T-helper 1 cell treated with Interleukin-12 subunit alpha and Interleukin-12 subunit beta and Interleukin-4 antibody, amounts not matched to agents 30 μg/mL and 1 μg/mL, for 36 hours (primary cell): ENCODE results near the gene PSMB2.

ENCODE experiments used
- H3K27ac Mint-ChIP-seq: one replicate; pipeline ENCODE4 v1.8.0; 2021; ENCODE audit warnings: mild to moderate bottlenecking, mixed read lengths
- H3K27me3 Mint-ChIP-seq: one replicate; pipeline ENCODE4 v1.8.0; 2021; ENCODE audit warnings: low read depth, mixed read lengths
- H3K36me3 Mint-ChIP-seq: one replicate; pipeline ENCODE4 v1.8.0; 2021; ENCODE audit warnings: low read depth, mixed read lengths
- H3K4me1 Mint-ChIP-seq: one replicate; pipeline ENCODE4 v1.8.0; 2021; ENCODE audit warnings: low read depth, mixed read lengths
- H3K4me3 Mint-ChIP-seq: one replicate; pipeline ENCODE4 v1.8.0; 2021; ENCODE audit warnings: mild to moderate bottlenecking, moderate library complexity, mixed read lengths
- H3K9me3 Mint-ChIP-seq: one replicate; pipeline ENCODE4 v1.8.0; 2021; ENCODE audit warnings: mixed read lengths

Gene PSMB2

DNA sequence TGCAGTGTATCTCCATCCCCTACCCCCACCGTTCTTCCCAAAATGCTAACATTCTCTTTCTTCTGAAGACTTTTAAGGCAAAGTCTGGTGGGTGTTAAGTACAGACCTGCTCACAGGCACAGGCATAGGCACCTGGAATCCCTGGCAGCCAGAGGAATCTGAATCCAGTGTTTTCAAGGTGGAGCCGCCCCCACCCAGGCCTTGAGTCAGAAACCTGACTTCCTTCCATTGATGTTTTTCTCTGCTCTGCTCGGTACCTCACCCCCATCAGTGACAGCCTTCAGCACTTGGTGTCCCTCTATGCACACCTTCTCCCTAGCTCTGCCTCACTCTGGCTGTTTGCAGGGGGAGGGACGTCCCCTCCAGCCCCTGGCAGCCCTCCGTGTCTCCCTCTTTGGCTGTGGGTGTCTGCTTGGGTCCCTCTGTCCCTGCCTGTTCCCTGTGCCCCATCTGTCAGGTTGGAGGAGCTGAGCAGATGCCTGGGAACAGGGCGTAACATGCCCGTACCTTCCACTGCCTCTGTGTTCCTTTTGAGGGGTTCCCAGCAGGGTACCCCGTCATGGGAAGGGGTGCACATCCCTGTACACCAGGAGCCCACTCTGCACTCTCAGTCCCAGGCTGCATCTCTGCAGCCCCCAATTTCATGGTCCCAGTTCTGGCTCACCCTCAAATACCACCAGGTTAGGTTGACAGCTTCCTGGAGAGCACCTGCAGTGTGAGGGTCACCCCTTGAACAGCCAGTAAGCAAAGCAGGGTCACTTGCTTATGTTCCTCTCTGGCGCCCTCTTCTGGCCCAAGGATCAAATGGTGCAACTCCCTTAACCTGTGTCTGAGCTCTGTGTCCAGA, 77.1 kb downstream of the PSMB2 start:
- H3K4me3 Mint-ChIP-seq: peak overlapping the region; percentile 45
- peaks cover 40% of the 10 kb centered on the region for H3K4me1 Mint-ChIP-seq
- no peaks in the 10 kb centered on the region for H3K27me3 Mint-ChIP-seq
- H3K36me3 Mint-ChIP-seq: peaks cover 35% of the 10 kb centered on the region
- no peak overlapping the region for H3K27ac Mint-ChIP-seq
- no peaks in the 10 kb centered on the region for H3K9me3 Mint-ChIP-seq

GRCh38 chr1:35563166-35563565, 78.2 kb downstream of the PSMB2 start:
- peaks cover 36% of the 10 kb centered on the region for H3K36me3 Mint-ChIP-seq
- peak overlapping the region; percentile 63 for H3K27ac Mint-ChIP-seq
- H3K27me3 Mint-ChIP-seq: no peaks in the 10 kb centered on the region
- H3K4me3 Mint-ChIP-seq: peak overlapping the region; percentile 59
- H3K4me1 Mint-ChIP-seq: peaks cover 36% of the 10 kb centered on the region
- no peaks in the 10 kb centered on the region for H3K9me3 Mint-ChIP-seq

DNA sequence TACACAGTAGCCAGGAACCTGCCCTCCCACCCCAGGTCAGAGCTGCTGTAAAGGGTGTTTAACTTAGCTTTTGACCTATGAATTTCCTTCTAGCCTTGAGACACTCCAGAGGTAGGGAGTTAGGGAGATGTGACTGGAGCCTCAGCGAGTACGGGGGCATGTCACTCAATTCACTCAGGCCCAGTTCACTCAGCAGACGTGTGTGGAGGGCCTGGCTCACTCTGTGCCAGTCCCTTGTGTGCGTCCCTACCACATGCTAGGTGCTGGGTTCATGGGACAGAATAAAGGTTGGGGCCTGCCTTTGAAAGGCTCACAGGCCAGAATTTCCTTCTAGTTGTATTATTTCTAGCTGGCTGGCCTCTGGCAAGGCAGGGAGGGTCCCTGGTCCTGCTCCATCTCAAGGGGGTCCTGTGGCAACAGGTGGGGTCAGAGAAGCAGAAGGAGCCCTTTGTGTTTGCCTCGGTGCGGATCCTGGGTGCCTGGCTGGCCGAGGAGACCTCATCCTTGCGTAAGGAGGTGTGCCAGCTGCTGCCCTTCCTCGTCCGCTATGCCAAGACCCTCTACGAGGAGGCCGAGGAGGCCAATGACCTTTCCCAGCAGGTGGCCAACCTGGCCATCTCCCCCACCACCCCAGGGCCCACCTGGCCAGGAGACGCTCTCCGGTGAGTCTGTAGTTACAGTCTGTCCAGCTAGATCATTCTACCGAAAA, 79.2 kb downstream of the PSMB2 start:
- Mint-ChIP-seq H3K36me3 (peaks cover 36% of the 10 kb centered on the region), H3K9me3 (no peaks in the 10 kb centered on the region), H3K4me1 (peaks cover 39% of the 10 kb centered on the region), H3K4me3 (peak overlapping the region; percentile 69), H3K27me3 (no peaks in the 10 kb centered on the region), H3K27ac (no peak overlapping the region)

- Mint-ChIP-seq H3K36me3 (peaks cover 34% of the 10 kb centered on the region), H3K27ac (no peak overlapping the region), H3K27me3 (no peaks in the 10 kb centered on the region), H3K4me1 (peaks cover 41% of the 10 kb centered on the region), H3K4me3 (peak overlapping the region; percentile 69), H3K9me3 (no peaks in the 10 kb centered on the region)
Measured at GRCh38 chr1:35561297-35561971, 79.9 kb downstream of the PSMB2 start.

DNA sequence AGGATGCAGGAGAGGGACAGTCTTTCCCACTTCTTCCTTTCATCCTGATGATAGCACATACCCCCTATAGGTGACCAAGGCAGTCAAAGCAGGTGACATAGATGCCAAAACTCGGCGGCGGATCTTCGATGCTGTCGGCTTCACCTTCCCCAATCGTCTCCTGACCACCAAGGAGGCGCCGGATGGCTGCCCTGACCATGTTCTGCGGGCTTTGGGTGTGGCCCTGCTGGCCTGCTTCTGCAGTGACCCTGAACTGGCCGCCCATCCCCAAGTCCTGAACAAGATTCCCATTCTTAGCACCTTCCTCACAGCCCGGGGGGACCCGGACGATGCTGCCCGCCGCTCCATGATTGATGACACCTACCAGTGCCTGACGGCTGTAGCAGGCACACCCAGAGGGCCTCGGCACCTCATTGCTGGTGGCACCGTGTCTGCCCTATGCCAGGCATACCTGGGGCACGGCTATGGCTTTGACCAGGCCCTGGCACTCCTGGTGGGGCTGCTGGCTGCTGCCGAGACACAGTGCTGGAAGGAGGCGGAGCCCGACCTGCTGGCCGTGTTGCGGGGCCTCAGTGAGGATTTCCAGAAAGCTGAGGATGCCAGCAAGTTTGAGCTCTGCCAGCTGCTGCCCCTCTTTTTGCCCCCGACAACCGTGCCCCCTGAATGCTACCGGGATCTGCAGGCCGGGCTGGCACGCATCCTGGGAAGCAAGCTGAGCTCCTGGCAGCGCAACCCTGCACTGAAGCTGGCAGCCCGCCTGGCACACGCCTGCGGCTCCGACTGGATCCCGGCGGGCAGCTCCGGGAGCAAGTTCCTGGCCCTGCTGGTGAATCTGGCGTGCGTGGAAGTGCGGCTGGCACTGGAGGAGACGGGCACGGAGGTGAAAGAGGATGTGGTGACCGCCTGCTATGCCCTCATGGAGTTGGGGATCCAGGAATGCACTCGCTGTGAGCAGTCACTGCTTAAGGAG, 80.8 kb downstream of the PSMB2 start:
- Mint-ChIP-seq H3K27ac (no peak overlapping the region), H3K36me3 (peaks cover 37% of the 10 kb centered on the region), H3K4me3 (peak overlapping the region; percentile 69), H3K4me1 (peaks cover 50% of the 10 kb centered on the region), H3K9me3 (no peaks in the 10 kb centered on the region), H3K27me3 (no peaks in the 10 kb centered on the region)

DNA sequence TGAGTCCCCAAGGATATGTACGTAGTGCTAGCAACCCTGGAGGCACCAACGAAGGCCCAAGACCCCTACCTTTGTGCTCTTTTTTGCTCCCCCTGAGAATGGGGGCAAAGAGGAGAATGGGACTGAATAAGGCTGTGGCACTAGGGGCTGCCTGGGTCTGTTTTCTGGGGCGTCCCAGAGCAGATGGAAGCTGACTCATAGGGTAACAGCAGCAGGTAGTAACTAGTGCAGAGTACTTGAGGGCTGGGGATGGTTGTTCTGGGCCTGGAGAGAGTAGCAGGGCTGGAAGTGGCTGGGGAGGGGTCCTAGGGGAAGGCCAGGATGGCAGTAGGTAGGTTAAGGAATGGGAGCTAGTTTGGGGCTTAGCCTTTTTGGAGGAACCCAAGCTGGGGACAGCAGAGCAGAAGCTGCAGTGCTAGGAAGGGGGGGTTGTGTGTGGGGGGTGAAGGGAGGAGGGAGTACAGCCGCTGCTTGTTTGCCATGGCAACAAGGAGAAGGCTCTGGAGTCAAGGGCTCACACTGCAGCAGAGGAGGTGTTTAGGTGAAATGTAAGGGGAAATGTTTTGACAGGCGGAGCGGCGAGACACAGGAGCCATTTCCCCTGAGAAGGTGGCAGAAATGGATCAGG, 81.9 kb downstream of the PSMB2 start:
- H3K4me3 Mint-ChIP-seq: peak overlapping the region; percentile 64

DNA sequence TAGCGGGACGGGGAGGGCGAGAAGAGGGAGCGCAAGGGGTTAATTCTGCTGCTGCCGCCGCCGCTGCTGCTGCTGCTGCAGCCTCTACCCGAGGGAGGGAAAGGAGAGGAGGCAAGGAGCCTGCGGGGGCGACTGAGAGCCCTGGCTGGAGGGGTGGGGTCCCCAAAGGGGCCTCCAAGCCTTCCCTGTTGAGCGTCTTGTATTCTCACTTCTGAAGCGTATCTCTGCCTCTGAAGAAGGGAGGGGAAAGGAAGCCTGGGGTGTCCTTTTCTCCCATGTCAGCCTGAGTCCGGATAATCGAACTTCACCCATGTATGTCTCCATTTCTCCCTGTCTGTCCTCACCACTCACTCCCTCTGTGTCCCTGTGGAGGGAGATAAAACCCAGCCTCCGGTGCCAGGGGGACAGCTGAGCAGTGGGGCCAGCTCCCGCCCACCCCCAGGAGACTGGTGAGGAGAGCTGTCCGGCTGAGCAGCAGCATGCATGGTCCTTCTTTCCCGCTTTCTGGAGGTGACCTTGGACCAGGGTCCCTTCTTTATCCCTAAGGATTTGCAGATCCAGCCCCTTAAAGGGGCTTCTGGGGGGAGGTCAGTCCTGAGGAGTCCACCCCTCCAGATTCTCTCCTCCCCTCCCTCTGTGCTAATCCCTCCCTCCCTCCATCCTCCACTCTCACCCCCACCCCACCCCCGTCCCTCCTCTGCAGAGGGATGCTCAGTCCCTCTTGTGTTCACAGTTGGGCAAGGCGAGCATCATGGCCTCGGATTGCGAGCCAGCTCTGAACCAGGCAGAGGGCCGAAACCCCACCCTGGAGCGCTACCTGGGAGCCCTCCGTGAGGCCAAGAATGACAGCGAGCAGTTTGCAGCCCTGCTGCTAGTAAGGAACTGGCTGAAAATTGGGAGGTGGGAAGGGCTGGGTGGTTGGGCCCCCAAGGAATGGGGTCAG, 82.7 kb downstream of the PSMB2 start:
- Mint-ChIP-seq H3K27me3 (no peaks in the 10 kb centered on the region), H3K27ac (peak overlapping the region; percentile 98), H3K4me1 (peaks cover 53% of the 10 kb centered on the region), H3K36me3 (peaks cover 33% of the 10 kb centered on the region), H3K9me3 (no peaks in the 10 kb centered on the region), H3K4me3 (peak overlapping the region; percentile 98)

More for the DNA sequence above, 81.9 kb downstream of the PSMB2 start:
- Mint-ChIP-seq H3K27me3 (no peaks in the 10 kb centered on the region), H3K4me1 (peaks cover 56% of the 10 kb centered on the region), H3K27ac (peak overlapping the region; percentile 51), H3K36me3 (peaks cover 36% of the 10 kb centered on the region), H3K9me3 (no peaks in the 10 kb centered on the region)

DNA sequence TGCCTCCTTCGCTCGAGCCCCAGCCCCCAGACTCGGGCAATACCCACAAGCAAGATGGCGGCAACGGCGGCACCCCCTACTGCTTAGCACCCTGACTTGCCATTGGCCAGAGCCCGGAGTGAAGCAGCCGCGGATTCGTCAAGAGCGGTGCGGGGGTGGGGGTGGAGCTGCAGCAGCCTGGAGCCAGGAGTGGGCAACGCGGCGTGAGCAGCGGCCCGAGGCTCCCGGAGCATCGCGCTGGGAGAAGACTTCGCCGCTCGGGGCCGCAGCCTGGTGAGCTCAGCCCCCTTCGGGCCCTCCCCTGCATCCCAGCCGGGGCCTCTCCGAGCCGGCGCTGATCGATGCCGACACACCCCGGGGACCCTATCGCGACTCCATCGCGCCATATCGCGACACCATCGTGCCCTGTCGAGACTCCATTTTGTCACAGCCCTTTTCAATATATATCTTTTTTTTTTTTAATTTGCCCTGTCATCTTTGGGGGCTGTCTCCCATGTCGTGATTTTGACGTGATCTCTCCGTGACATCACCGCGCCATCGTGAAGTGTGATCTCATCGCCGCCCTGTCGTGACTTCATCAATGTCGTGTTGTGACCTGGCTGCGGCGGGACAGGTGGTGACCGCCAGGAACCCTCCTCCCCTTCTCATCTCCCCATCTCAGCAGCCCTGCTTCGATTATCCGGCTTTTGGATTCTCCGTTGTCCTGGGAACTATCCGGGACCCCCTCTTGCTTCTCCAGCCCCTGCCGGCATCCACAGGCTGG, 83.5 kb downstream of the PSMB2 start, which contains the start of gene NCDN:
Gene NCDN (plus strand): TSS at position 189 of the 763 bp plus-strand sequence. CDS start 392 bp downstream, at position 581.
- Mint-ChIP-seq H3K9me3 (no peaks in the 10 kb centered on the region), H3K36me3 (peaks cover 34% of the 10 kb centered on the region), H3K4me1 (peaks cover 54% of the 10 kb centered on the region), H3K4me3 (peak within 1 kb of the TSS; percentile 98), H3K27ac (peak within 1 kb of the TSS; percentile 98), H3K27me3 (no peaks in the 10 kb centered on the region)

DNA sequence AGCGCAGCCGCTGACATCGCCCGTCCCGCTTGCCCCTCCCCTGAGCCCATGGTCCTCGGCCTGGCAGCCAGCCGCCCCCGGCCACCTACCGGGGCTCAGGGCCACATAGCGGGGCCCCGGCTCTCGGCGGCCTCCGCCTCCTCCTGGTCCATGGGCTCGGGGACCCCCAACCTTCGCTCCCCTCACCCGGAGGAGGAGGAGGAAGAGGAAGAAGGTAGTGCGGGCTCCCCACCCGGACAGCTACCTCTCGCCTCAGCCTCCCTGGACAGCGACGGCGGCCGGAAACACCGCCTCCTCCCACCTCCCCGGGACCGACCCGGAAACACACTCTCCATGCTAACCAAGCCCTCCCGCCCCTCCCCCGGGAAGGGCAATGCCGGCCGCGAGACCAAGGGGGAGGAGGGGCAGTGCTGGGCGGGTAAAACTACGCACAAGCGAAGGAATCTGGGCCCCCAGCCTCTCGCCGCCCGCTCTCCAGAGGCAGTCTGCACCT, 84.2 kb downstream of the PSMB2 start, which contains the start of gene KIAA0319L:
Gene KIAA0319L (minus strand): TSS at position 286 of the 493 bp plus-strand sequence. CDS start 2,912 bp downstream, outside the sequence.
- peaks cover 56% of the 10 kb centered on the region for H3K4me1 Mint-ChIP-seq
- H3K36me3 Mint-ChIP-seq: peaks cover 34% of the 10 kb centered on the region
- H3K27ac Mint-ChIP-seq: peak within 1 kb of the TSS; percentile 98
- no peaks in the 10 kb centered on the region for H3K9me3 Mint-ChIP-seq
- no peaks in the 10 kb centered on the region for H3K27me3 Mint-ChIP-seq
- peak within 1 kb of the TSS; percentile 98 for H3K4me3 Mint-ChIP-seq

DNA sequence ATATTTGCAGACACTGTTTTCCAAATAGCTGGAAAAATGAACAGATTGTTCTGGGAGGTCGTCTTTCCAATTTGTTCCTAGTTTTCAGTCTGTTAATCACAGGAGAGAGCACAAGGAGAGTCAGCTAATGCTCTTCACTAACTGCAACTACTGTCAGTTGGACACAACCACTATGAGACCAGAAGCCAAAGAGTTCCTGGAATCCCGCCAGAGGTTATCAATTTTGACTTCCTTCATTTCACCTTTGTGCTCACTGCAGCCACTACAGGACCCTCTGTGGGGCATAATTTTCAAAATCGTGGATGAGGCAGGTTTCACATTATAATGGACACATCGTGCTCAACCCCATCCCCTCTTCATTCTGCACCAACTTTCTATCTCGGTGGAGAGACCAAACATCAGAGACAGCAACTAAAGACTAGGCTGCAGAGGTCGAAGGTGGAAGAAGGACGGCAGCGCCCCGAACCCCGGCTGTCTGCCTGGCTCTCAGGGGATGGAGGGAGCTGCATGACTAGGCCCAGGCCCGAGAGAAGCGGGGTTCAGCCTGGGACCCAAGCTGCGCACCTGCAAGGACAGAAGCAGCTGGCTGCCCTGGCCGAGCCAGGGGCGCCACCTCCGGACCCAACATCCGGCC, 84.7 kb downstream of the PSMB2 start:
- H3K4me1 Mint-ChIP-seq: peaks cover 51% of the 10 kb centered on the region

DNA sequence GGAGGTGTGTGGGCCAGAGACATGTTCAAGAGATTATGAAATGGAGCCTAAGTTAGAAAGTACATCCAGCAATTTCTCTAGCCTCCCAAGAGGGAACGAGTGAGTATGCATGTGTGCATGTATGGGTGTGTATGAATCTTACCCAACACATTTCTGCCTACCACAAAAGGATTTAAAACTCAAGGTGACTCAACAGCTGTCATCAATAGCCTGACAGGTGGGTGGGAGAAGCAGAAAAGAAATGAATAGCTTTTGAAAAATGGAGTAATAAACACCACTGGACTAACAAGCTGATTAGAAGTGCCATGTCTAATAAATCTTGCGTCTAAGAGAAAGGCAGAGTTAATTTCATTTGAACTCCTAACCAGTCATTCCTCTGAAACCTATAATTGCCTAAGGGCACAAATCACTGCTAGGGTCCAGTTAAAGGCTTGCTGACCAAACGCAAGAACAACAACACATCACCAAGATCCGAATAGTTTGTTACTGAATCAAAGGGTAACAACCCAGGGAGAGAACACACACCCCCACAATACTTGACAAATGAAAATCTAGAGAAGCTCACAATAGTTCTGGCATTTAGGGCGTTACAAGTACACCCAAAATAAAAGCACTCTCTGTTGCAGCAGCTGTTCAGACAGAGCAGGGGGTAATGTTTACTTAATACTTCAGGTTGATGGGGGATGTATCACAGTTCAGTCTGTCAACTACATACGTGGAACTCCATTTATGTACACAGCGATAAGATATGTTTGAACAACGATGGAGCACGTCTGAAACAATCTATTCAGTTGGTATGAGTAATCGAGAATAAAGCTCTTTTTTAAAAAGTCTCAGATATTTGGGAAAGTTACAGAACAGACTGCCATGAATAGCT, 85.5 kb downstream of the PSMB2 start:
- Mint-ChIP-seq H3K36me3 (peaks cover 32% of the 10 kb centered on the region), H3K27ac (peak overlapping the region; percentile 80), H3K4me3 (peak overlapping the region; percentile 98), H3K27me3 (no peaks in the 10 kb centered on the region), H3K4me1 (peaks cover 48% of the 10 kb centered on the region), H3K9me3 (no peaks in the 10 kb centered on the region)

More for the DNA sequence above, 84.7 kb downstream of the PSMB2 start:
- H3K9me3 Mint-ChIP-seq: no peaks in the 10 kb centered on the region
- H3K27ac Mint-ChIP-seq: peak overlapping the region; percentile 80
- peaks cover 34% of the 10 kb centered on the region for H3K36me3 Mint-ChIP-seq
- no peaks in the 10 kb centered on the region for H3K27me3 Mint-ChIP-seq
- peak overlapping the region; percentile 98 for H3K4me3 Mint-ChIP-seq
